Pons (tissue), 1 donor: Measurements from ENCODE around the gene ITFG1.
A peak's percentile ranks its signal among the peaks of the same experiment; 100 is the strongest.
"Not testable (repeated sequence)": the region's sequence is repeated elsewhere in the genome, so short reads cannot be mapped to it uniquely, and the experiment has no call there.

Source experiments
- DNase-seq: peaks from one replicate; pipeline ENCODE4 v3.0.0-alpha.2; 2016; ENCODE audit warnings: low spot score

ITFG1 gene

GRCh38 chr16:47473004-47473403 lies 12.1 kb upstream of the ITFG1 start:
- not testable (repeated sequence) for DNase-seq

- no peak for DNase-seq
These were observed 9.9 kb upstream of the ITFG1 start for GRCh38 chr16:47470810-47471209.

DNA sequence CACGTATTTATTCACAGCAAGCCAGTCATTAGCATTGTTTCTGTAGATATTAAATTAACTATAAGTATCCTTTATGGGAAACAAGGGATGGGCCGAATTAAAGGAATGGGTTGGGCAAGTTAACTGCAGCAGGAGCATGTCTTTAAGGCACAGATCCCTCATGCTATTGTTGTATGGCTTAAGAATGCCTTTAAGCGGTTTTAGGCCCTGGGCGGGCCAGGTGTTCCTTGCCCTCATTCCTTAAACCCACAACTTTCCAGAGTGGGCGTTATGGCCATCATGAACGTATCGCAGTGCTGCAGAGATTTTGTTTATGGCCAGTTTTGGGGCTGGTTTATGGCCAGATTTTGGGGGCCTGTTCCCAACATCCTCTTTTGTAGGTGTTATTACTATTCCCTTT lies 9.3 kb upstream of the ITFG1 start:
- DNase-seq: no peak

DNA sequence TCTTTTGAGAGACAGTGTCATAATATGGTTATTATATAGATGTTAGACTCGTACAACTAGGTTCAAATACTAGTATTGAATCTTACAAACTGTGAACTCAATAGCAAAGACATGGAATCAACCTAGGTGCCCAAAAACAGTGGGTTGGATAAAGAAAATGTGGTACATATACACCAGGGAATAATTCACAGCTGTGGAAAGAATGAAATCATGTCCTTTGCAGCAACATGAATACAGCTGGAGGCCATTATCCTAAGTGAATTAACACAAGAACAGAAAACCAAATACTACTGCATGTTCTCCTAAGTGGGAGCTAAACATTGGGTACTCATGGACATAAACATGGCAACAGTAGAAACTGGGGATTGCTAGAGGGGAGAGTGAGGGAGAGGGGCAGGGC lies 8.4 kb upstream of the ITFG1 start:
- no peak for DNase-seq

DNA sequence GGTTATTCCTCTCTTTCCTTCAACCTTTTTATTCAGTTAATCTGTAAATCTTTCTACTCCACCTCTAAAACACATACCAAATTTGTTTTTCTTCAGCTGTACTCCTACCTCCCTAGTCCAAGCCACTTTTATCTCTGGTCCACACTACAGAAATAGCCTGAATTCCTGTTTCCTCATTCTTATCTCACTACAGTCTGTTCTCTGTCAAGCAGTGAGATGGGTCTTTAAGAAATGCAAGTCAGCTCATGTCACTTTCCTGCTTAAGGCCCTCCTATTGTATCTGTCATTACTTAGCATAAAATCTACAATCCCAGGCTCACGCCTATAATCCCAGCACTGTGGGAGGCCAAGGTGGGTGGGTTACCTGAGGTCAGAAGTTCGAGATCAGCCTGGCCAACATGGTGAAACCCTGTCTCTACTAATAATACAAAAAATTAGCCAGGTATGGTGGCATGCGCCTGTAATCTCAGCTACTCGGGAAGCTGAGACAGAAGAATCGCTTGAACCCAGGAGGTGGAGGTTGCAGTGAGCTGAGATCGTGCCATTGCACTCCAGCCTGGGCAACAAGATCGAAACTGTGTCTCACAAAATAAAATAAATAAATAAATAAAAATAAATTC lies 7.3 kb upstream of the ITFG1 start:
- DNase-seq: not testable (repeated sequence)

- DNase-seq: no peak
These were observed 6.6 kb upstream of the ITFG1 start for GRCh38 chr16:47467501-47467900.

DNA sequence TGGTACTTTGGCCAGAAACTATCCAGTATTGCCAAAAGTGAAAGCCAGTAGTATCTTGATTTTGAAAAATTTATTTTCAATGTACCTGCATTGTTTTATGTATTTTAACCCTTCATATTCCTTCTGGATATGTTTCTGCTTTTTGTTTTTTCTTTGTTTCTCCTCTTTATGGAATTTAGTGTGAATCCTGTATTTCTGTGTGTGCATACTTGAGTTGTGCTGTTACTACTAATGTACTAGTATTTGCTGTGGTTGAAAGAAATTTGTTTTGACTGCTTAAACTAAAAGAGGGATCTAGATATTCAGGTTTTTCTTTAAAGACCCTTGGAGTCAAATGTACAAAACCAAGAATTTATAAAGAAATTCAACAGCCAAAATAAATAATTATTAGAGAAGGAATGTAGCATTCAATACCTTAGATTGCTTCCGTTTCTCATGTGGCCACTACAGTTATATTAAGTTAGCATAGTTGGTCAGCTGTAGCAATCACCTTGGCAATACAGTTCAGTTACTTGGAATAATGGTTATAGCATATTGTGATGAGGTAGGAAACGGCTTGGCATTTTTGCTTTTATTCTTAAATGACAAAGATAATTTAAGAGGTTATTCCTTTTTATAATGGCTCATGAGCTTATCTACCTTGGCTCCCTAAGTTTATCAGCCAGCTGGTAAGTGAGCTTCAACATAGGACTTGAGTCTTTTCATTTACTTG lies 5.2 kb upstream of the ITFG1 start:
- no peak for DNase-seq

DNA sequence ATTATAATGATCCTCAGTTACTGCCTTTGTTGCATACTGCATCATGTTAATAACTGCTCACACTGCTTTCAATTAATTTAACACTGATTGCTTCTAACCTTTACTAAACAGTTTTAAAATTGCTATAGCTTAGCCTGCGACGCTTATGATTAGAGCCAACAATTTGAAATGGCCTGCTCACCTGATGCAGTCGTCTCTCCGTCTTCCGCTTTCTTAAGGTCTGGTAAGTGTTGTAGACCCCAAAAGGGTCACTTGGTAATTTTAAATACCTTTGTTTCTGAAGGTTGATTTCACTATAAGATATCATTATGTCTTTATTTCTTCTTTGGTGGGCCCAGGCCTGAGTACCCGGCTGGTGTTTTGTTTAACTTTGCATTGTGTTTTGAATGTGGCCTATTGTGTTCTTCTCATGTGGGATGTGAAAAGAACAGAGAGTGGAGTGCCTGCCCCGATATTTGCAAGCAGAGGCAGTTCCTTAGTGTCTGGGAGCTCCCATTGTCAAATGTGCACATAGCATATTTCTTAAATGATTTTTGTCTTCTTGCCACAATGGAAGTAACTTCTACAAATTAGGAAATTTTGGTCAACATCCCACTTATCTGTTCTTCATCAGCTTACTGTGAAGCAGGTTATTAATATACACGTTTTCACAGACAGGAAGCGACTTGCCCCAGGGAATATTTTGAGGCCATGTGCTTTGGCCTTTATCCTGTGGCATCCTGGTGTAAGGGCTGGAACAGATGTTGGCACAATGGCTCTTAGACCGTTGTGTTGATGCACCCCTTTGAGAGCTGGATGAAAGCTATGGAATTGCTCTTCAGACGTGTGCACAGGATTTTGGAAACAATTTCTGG lies 3.1 kb upstream of the ITFG1 start:
- peak; percentile 77 for DNase-seq

GRCh38 chr16:47461598-47462266 lies 869 bp upstream of the ITFG1 start:
- DNase-seq: peak; percentile 51

GRCh38 chr16:47460359-47460710 lies 528 bp downstream of the ITFG1 start:
- DNase-seq: no peak

DNA sequence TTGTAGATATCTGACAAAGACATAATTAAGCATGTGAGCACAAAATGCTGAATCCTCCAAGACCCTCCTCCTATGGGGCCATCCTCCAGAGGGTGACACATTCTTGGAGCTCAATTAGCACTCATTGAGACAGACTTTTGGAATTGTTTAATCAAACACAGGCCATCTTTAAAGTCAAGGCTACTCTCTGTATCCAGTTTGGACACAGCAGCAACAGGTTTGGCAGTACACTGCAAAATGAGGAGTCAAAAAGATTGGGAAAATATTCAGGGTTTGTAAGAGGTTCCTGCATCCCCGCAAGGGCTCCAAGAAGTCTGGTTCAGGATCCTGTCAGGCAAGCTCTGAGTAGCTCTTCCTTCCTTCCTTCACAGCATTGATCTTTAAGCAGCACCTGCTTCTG lies 1.3 kb downstream of the ITFG1 start:
- DNase-seq: no peak

GRCh38 chr16:47458331-47458730 lies 2.5 kb downstream of the ITFG1 start:
- no peak for DNase-seq

DNA sequence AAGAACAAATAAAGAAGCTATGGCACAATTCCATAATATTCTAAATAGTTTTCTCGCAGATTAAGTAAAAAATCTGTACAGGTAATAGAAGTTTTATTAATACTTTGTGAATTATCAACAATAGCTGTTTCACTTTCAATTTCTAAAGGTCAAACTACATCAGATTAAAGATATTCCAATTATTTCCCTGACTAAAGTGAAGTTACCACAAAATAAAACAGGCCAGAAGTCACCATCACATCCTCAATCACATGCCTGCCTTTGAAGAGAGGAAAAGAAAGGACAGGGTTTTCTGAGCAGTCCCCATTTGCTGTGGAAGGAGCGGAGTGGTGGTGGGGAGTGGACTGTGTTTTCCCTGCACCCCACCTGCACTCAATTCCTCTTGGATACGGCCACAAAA lies 11.1 kb downstream of the ITFG1 start:
- no peak for DNase-seq

DNA sequence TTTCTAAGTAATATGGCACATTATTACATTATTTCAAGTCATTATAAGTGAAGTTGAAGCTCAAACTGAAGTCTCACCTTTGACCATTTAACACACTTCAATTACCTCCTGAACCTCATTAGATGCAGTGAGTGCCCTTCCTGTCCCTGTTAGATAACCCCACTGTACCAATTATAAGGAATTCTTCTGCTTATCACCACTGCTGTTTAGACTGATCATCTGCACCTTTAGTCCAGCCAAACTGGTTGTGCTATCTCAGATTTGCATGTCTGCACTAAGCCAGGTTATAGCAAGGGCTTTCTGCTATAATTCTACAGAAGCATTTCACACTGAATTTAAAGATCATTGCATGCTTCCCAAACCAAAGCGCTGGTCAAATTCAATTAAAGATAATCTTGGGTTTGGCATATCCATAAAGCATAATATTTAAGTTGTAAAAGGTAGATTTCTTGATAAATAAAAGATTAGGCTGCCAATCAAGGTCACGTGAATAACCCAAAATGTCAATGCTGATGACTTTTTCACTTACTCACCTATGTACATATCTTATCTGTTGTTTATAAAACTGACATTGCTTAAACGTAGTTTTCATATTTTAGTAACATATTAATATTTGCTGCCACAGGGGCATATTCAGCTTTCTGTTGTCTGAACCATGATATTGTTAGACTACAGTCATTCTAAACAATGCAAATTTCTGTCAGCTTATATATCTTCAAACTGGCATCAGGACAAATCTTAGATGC lies 11.9 kb downstream of the ITFG1 start:
- DNase-seq: no peak

DNA sequence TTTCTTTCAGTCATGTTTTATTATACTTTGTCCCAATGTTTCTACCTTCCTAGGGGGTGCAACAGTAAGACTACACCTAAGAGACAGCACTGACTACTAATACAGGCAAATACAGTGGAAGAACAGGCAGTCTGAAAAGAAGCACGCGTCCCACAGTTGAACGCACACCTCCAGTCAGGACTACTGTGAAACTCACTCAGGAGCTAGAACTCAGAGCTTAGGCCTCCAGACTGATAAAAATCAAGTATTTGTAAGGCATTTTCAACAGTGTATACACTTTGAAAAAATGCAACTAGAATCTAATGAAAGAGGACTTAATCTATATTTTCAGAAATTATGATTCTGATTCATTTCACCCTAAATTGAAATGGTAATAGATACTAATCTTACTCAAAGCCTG lies 14.4 kb downstream of the ITFG1 start:
- DNase-seq: no peak

GRCh38 chr16:47442884-47443283 lies 18.0 kb downstream of the ITFG1 start:
- DNase-seq: not testable (repeated sequence)

DNA sequence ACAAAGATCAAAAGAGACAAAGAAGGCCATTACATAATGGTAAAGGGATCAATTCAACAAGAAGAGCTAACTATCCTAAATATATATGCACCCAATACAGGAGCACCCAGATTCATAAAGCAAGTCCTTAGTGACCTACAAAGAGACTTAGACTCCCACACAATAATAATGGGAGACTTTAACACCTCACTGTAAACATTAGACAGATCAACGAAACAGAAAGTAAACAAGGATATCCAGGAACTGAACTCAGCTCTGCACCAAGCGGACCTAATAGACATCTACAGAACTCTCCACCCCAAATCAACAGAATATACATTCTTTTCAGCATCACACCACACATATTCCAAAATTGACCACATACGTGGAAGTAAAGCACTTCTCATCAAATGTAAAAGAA lies 20.8 kb downstream of the ITFG1 start:
- not testable (repeated sequence) for DNase-seq

DNA sequence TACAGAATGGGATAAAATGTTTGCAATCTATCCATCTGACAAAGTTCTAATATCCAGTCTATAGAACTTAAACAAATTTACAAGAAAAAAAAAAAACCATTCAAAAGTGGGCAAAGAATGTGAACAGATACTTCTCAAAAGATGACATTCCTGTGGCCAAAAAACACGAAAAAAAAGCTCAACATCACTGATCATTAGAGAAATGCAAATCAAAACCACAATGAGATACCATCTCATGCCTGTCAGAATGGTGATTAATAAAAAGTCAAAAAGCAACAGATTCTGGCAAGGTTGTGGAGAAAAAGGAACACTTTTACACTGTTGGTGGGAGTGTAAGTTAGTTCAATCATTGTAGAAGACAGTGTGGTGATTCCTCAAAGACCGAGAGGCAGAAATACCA lies 26.6 kb downstream of the ITFG1 start:
- DNase-seq: not testable (repeated sequence)

GRCh38 chr16:47431960-47432359 lies 28.9 kb downstream of the ITFG1 start:
- DNase-seq: no peak

DNA sequence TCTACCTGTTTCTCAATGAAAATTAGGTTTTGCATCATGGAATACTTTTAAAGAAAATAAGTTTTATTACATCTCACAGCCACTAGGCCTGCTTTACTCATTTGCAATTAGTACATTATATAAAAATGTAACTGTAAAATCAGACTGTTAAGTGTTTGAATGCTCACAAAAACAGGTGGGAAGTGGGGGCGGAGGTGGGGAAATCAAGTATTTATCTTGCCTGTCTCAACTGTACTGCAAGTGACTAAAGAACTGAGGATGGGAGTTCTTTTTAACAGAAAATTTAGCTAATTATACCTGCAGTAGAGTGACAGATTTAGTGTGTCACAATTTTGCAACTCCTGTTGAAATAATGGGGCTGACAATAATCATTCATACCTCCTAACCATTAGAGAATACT lies 34.1 kb downstream of the ITFG1 start:
- no peak for DNase-seq

DNA sequence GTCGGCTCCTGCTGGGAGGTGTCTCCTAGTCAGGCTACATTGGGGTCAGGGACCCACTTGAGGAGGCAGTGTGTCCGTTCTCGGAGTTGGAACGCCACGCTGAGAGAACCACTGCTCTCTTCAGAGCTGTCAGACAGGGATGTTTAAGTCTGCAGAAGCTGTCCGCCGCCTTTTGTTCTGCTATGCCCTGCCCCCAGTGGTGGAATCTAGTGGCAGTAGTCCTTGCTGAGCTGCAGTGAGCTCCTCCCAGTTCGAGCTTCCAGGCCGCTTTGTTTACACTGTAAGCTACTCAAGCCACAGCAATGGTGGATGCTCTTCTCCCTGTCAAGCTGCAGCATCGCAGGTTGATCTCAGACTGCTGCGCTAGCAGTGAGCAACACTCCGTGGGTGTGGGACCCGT lies 36.0 kb downstream of the ITFG1 start:
- DNase-seq: no peak

DNA sequence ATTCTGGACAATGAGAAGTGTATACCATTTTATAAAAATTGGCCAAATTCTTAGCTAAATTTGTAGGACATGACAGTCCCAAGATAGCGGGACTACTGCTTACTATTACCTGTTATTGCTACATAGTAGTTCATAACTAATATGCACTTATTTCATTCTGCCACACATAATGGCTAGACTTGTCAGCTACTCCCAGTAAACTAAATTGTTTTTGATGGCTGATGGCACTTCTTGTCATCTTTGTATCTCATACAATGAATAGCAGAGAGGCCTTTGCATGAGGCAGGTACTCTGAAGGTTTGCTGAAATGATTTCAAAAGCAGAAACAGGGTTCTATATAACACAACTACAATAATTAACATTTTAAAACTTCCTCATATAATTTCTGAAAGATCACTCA lies 44.0 kb downstream of the ITFG1 start:
- no peak for DNase-seq
